HepG2 (cell line): ENCODE measurements around the gene UBE2C. TPM values are rescaled to one million over a fixed set of nuclear protein-coding genes. Genes with fewer than 3 reads are reported as not detected.
A peak's percentile ranks its signal among the peaks of the same experiment; 100 is the strongest.

Experiments used
- ATF7 ChIP-seq, 2 experiments: fragments of 450-650 bp in 1 of 2; sonication (generic) in 1 of 2; formaldehyde crosslinking in 1 of 2; IDR thresholded peaks; 2 replicates each; pipeline versions ENCODE4 v1.4.0 to v1.6.1; 2016 to 2020; ENCODE audit warnings: antibody characterized with exemption in 1 of 2, mild to moderate bottlenecking in 1 of 2, missing genetic modification reagents in 1 of 2
- HNRNPH1 ChIP-seq: fragments of 200-400 bp; formaldehyde crosslinking; optimal IDR thresholded peaks from 2 replicates; pipeline ENCODE3; 2017; ENCODE audit warnings: mild to moderate bottlenecking, low read depth, low read length
- IKZF4 ChIP-seq: sonication (generic); formaldehyde crosslinking; IDR thresholded peaks from 2 replicates; pipeline ENCODE4 v1.5.1; 2020; ENCODE audit warnings: borderline replicate concordance, mild to moderate bottlenecking, low read depth, missing genetic modification reagents; ENCODE audit errors: not compliant biosample characterization
- JUNB ChIP-seq: sonication (generic); formaldehyde crosslinking; IDR thresholded peaks from 2 replicates; pipeline ENCODE4 v1.8.0; 2022; ENCODE audit warnings: missing genetic modification reagents, mild to moderate bottlenecking, borderline replicate concordance
- KDM2A ChIP-seq: sonication (generic); formaldehyde crosslinking; IDR thresholded peaks from 2 replicates; pipeline ENCODE4 v1.4.0; 2020; ENCODE audit warnings: low read depth, missing genetic modification reagents, borderline replicate concordance
- KLF16 ChIP-seq, 2 experiments: sonication (generic) in 1 of 2; formaldehyde crosslinking in 1 of 2; IDR thresholded peaks; 2 replicates each; pipeline versions ENCODE4 v1.6.1 to v1.8.0; 2016 to 2023; ENCODE audit warnings: missing genetic modification reagents in 2 of 2, missing compliant biosample characterization in 1 of 2
- MXI1 ChIP-seq: IDR thresholded peaks from 3 replicates; pipeline ENCODE4 v1.6.1; 2012; ENCODE audit warnings: low read depth, low read length, inconsistent platforms, borderline replicate concordance
- NFIB ChIP-seq: sonication (generic); formaldehyde crosslinking; IDR thresholded peaks from 2 replicates; pipeline ENCODE4 v1.9.0; 2021; ENCODE audit warnings: missing genetic modification reagents, mild to moderate bottlenecking, borderline replicate concordance
- RBFOX2 ChIP-seq: fragments of 200-400 bp; formaldehyde crosslinking; IDR thresholded peaks from 2 replicates; pipeline ENCODE4 v1.6.1; 2017; ENCODE audit warnings: low read depth, mild to moderate bottlenecking, low read length
- SALL2 ChIP-seq: sonication (generic); formaldehyde crosslinking; IDR thresholded peaks from 2 replicates; pipeline ENCODE4 v1.8.1; 2023; ENCODE audit warnings: mild to moderate bottlenecking, missing genetic modification reagents, inconsistent platforms
- TAF15 ChIP-seq: fragments of 200-400 bp; formaldehyde crosslinking; IDR thresholded peaks from one replicate; pipeline ENCODE4 v1.6.1; 2018; ENCODE audit warnings: mild to moderate bottlenecking, low read depth, low read length; ENCODE audit not compliant: poor library complexity, severe bottlenecking
- THYN1 ChIP-seq: sonication (generic); formaldehyde crosslinking; IDR thresholded peaks from 2 replicates; pipeline ENCODE4 v1.8.1; 2023; ENCODE audit warnings: low read depth, mild to moderate bottlenecking, moderate library complexity, missing genetic modification reagents, borderline replicate concordance
- ZNF20 ChIP-seq: sonication (generic); formaldehyde crosslinking; IDR thresholded peaks from 2 replicates; pipeline ENCODE4 v1.4.0; 2020; ENCODE audit warnings: mild to moderate bottlenecking, moderate library complexity, missing genetic modification reagents
- ZNF225 ChIP-seq: sonication (generic); formaldehyde crosslinking; IDR thresholded peaks from 2 replicates; pipeline ENCODE4 v1.4.0; 2020; ENCODE audit warnings: mild to moderate bottlenecking, missing genetic modification reagents
- polyA plus RNA-seq, 8 experiments: library from polyadenylated mRNA; depleted of rRNA in 3 of 8; stranded (reverse) in 7 of 8; unstranded in 1 of 8; fragments of >200 nt; fragmentation: Illumina TruSeq in 4 of 8; extraction: Trizol in 4 of 8; gene quantifications; 2 replicates each; pipeline versions ENCODE4 v1.2.1 to v1.2.3, GENCODE V29; 2011 to 2016; ENCODE audit warnings: low read depth in 4 of 8, missing spikeins in 1 of 8, mixed read lengths in 1 of 8; ENCODE audit not compliant: insufficient read depth in 1 of 8
- total RNA-seq, 5 experiments: library from RNA; depleted of rRNA; stranded (reverse); fragments of >200 nt; fragmentation: Illumina TruSeq; extraction: Trizol; gene quantifications; 2 replicates each; pipeline ENCODE4 v1.2.3, GENCODE V29; 2016; ENCODE audit warnings: low read depth in 1 of 5
- TF ChIP-seq, protein P1 (sequence below): sonication (generic); formaldehyde crosslinking; IDR thresholded peaks from 2 replicates; pipeline ENCODE4 v1.5.0; 2020; ENCODE audit warnings: mild to moderate bottlenecking, missing genetic modification reagents, borderline replicate concordance
- TF ChIP-seq, protein P2 (sequence below): sonication (generic); formaldehyde crosslinking; IDR thresholded peaks from 2 replicates; pipeline ENCODE4 v1.8.0; 2022; ENCODE audit warnings: mild to moderate bottlenecking, missing genetic modification reagents
- TF ChIP-seq, protein P3 (sequence below): sonication (generic); formaldehyde crosslinking; IDR thresholded peaks from 2 replicates; pipeline ENCODE4 v1.4.0; 2020; ENCODE audit warnings: missing genetic modification reagents

Gene UBE2C
- total and polyA plus RNA-seq, 2 of the 13 experiments (the other 11 are each of a cell fraction or from before 2014, with no cell fraction given): 100 to 123 TPM

DNA sequence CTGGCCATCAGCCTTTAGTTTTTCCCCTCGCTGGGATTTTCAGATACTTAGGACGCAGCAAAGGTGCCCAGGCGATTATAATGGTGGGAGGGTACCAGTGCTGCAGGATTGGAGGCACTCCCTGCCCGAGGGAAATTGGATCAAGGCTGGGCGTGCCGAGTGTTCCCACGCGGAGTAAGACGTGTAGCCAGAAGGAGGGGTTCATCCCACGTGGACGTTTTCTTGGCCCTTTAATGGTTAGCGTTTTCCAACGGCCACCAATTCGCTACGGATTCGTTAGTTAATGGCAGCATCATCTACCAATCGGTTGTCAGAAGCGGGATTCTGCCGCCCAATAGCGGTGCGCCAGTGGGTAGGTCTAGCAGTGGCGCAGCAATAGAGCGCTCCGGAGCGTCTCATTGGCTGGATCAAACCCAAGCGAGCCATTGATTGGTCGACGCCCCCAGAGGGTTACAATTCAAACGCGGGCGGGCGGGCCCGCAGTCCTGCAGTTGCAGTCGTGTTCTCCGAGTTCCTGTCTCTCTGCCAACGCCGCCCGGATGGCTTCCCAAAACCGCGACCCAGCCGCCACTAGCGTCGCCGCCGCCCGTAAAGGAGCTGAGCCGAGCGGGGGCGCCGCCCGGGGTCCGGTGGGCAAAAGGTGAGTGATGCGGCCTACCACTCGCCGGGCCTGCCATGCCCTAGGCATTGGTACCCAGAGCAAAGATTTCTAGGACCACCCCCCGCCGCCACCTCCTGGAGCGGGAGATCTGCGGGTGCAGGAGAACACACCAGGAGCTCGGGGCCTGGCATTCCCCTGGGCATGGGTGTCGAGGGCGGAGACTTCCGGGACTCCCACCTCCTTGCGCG, at the start of gene UBE2C (continued):
- TF ChIP-seq, protein P1, sequence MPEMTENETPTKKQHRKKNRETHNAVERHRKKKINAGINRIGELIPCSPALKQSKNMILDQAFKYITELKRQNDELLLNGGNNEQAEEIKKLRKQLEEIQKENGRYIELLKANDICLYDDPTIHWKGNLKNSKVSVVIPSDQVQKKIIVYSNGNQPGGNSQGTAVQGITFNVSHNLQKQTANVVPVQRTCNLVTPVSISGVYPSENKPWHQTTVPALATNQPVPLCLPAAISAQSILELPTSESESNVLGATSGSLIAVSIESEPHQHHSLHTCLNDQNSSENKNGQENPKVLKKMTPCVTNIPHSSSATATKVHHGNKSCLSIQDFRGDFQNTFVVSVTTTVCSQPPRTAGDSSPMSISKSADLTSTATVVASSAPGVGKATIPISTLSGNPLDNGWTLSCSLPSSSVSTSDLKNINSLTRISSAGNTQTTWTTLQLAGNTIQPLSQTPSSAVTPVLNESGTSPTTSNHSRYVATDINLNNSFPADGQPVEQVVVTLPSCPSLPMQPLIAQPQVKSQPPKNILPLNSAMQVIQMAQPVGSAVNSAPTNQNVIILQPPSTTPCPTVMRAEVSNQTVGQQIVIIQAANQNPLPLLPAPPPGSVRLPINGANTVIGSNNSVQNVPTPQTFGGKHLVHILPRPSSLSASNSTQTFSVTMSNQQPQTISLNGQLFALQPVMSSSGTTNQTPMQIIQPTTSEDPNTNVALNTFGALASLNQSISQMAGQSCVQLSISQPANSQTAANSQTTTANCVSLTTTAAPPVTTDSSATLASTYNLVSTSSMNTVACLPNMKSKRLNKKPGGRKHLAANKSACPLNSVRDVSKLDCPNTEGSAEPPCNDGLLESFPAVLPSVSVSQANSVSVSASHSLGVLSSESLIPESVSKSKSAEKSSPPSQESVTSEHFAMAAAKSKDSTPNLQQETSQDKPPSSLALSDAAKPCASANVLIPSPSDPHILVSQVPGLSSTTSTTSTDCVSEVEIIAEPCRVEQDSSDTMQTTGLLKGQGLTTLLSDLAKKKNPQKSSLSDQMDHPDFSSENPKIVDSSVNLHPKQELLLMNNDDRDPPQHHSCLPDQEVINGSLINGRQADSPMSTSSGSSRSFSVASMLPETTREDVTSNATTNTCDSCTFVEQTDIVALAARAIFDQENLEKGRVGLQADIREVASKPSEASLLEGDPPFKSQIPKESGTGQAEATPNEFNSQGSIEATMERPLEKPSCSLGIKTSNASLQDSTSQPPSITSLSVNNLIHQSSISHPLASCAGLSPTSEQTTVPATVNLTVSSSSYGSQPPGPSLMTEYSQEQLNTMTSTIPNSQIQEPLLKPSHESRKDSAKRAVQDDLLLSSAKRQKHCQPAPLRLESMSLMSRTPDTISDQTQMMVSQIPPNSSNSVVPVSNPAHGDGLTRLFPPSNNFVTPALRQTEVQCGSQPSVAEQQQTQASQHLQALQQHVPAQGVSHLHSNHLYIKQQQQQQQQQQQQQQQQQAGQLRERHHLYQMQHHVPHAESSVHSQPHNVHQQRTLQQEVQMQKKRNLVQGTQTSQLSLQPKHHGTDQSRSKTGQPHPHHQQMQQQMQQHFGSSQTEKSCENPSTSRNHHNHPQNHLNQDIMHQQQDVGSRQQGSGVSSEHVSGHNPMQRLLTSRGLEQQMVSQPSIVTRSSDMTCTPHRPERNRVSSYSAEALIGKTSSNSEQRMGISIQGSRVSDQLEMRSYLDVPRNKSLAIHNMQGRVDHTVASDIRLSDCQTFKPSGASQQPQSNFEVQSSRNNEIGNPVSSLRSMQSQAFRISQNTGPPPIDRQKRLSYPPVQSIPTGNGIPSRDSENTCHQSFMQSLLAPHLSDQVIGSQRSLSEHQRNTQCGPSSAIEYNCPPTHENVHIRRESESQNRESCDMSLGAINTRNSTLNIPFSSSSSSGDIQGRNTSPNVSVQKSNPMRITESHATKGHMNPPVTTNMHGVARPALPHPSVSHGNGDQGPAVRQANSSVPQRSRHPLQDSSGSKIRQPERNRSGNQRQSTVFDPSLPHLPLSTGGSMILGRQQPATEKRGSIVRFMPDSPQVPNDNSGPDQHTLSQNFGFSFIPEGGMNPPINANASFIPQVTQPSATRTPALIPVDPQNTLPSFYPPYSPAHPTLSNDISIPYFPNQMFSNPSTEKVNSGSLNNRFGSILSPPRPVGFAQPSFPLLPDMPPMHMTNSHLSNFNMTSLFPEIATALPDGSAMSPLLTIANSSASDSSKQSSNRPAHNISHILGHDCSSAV: no peak
- TF ChIP-seq, protein P2, sequence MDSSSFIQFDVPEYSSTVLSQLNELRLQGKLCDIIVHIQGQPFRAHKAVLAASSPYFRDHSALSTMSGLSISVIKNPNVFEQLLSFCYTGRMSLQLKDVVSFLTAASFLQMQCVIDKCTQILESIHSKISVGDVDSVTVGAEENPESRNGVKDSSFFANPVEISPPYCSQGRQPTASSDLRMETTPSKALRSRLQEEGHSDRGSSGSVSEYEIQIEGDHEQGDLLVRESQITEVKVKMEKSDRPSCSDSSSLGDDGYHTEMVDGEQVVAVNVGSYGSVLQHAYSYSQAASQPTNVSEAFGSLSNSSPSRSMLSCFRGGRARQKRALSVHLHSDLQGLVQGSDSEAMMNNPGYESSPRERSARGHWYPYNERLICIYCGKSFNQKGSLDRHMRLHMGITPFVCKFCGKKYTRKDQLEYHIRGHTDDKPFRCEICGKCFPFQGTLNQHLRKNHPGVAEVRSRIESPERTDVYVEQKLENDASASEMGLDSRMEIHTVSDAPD (CRISPR knock-in tag): peak; percentile 82
- TF ChIP-seq HNRNPH1 (no peak), ZNF20 (CRISPR knock-in tag) (no peak), SALL2 (0 out of 2 replicates have a peak, but pooled peaks have one; percentile 33), THYN1 (CRISPR knock-in tag) (no peak), JUNB (CRISPR knock-in tag) (peak; percentile 26; the same call in 1 of the 2 replicates), IKZF4 (CRISPR knock-in tag) (no peak), ATF7 (IDR thresholded peaks at IDR 0.05) (no peak), ATF7 (CRISPR knock-in tag; IDR thresholded peaks at IDR 0.05) (no peak), TAF15 (peak; percentile 81), ZNF225 (CRISPR knock-in tag) (peak; percentile 81; the same call in 1 of the 2 replicates), NFIB (CRISPR knock-in tag) (no peak), KLF16 (CRISPR knock-in tag; IDR thresholded peaks at IDR 0.05) (peak in 1 of 2 experiments; percentile 40; a peak in 1 of 4 replicates), RBFOX2 (peak; percentile 91), MXI1 (peak; percentile 90; the same call in 2 of the 3 replicates), KDM2A (peak; percentile 88)
- TF ChIP-seq, protein P3, sequence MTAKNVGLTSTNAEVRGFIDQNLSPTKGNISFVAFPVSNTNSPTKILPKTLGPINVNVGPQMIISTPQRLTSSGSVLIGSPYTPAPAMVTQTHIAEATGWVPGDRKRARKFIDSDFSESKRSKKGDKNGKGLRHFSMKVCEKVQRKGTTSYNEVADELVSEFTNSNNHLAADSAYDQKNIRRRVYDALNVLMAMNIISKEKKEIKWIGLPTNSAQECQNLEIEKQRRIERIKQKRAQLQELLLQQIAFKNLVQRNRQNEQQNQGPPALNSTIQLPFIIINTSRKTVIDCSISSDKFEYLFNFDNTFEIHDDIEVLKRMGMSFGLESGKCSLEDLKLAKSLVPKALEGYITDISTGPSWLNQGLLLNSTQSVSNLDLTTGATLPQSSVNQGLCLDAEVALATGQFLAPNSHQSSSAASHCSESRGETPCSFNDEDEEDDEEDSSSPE (CRISPR knock-in tag): peak; percentile 99
